Epithelial cell of proximal tubule (primary cell): Measurements from ENCODE around the gene CELF4. TPM values are rescaled to one million over a fixed set of nuclear protein-coding genes. Genes with fewer than 3 reads are reported as not detected.

Experiments used
- DNase-seq: peaks from one replicate; pipeline ENCODE4 v3.0.0-alpha.2; 2011; ENCODE audit warnings: low read depth
- H3K4me3 ChIP-seq: 2 replicates; pipeline ENCODE4 v1.5.1; 2011; ENCODE audit warnings: low read depth, mild to moderate bottlenecking, low read length
- CTCF ChIP-seq: conservative IDR thresholded peaks from 2 replicates; pipeline ENCODE4 v1.5.1; 2012; ENCODE audit warnings: low read depth, mild to moderate bottlenecking, low read length
- total RNA-seq: library from RNA; depleted of rRNA; stranded (reverse); fragments of >200 nt; gene quantifications from 2 replicates; pipeline ENCODE4 v1.2.3, GENCODE V29; 2015

Gene CELF4
- total RNA-seq, 1 donor from 2014 or later, result not detected

GRCh38 chr18:37521510-37522465 lies 43.8 kb downstream of the CELF4 start:
- DNase-seq, result no peak
- H3K4me3 ChIP-seq, result no peak overlapping the region
- no peak for TF ChIP-seq CTCF

- no peak overlapping the region for H3K4me3 ChIP-seq
- no peak for TF ChIP-seq CTCF
- DNase-seq, result no peak
Measured at GRCh38 chr18:37520508-37520907, 45.1 kb downstream of the CELF4 start.

GRCh38 chr18:37519510-37520135 lies 46.0 kb downstream of the CELF4 start:
- DNase-seq, result no peak
- no peak for TF ChIP-seq CTCF
- no peak overlapping the region for H3K4me3 ChIP-seq

GRCh38 chr18:37516361-37516853 lies 49.2 kb downstream of the CELF4 start:
- no peak for TF ChIP-seq CTCF
- H3K4me3 ChIP-seq, result no peak overlapping the region
- DNase-seq, result no peak

GRCh38 chr18:37514953-37515352 lies 50.6 kb downstream of the CELF4 start:
- no peak for TF ChIP-seq CTCF

GRCh38 chr18:37512400-37512799 lies 53.2 kb downstream of the CELF4 start:
- no peak overlapping the region for H3K4me3 ChIP-seq
- no peak for DNase-seq
- TF ChIP-seq CTCF, result no peak

More at GRCh38 chr18:37514953-37515352, 50.6 kb downstream of the CELF4 start:
- H3K4me3 ChIP-seq, result no peak overlapping the region
- no peak for DNase-seq
